HepG2 (cell line): ENCODE results near the gene CAMK1D. TPM values are rescaled to one million over a fixed set of nuclear protein-coding genes. Genes with fewer than 3 reads are reported as not detected.

Experiments
- ATAC-seq: fragments of 200-7000 bp; cut with Tn5 transposase; 3 replicates; pipeline ENCODE4 v1.9.1; 2020; ENCODE audit warnings: mild to moderate bottlenecking, moderate library complexity
- BruUV-seq: library from RNA; stranded (reverse); fragments of 400-500 nt; replicated peaks from 2 replicates; lab custom pipeline; 2021; lab: Mats Ljungman, UMichigan
- CTCF ChIA-PET: fragments of 300-600 bp; formaldehyde crosslinking; extraction: SDS; loops from one replicate; lab custom pipeline; 2021; ENCODE audit warnings: low total read pairs, inconsistent platforms, low intra/inter-chr PET ratio; lab: Yijun Ruan, JAX
- POLR2A ChIA-PET: fragments of 350-600 bp; sonication (Branson Sonifier 250); formaldehyde crosslinking; loops from one replicate; lab custom pipeline; 2020; ENCODE audit warnings: antibody characterized with exemption, inconsistent platforms; lab: Yijun Ruan, JAX
- DNase-seq: peaks from one replicate; pipeline ENCODE4 v3.0.0-alpha.2; 2015; ENCODE audit warnings: low spot score
- FAIRE-seq: peaks from 3 replicates; lab custom pipeline; 2011; peaks lifted over from hg19 to GRCh38; lab: Jason Lieb, UNC
- H2AFZ ChIP-seq: one replicate; pipeline ENCODE4 v1.6.1; 2011; ENCODE audit warnings: low read length, inconsistent platforms
- H3K27ac ChIP-seq: fragments of 300-600 bp; 3 replicates; pipeline ENCODE4 v1.8.0; 2011; ENCODE audit warnings: mixed run types, mild to moderate bottlenecking, mixed read lengths, low read length, inconsistent platforms; ENCODE audit not compliant: insufficient read depth; ENCODE audit errors: extremely low read length
- H3K27me3 ChIP-seq, 2 experiments: fragments of 200-600 bp in 1 of 2; 2 replicates in 1 of 2; 3 replicates in 1 of 2; pipeline versions ENCODE4 v1.6.0 to v1.8.0; 2011; ENCODE audit warnings: low read length in 2 of 2, mild to moderate bottlenecking in 2 of 2, moderate library complexity in 2 of 2, inconsistent platforms in 1 of 2; ENCODE audit not compliant: insufficient read depth in 2 of 2, control insufficient read depth in 1 of 2
- H3K36me3 ChIP-seq, 2 experiments: fragments of 200-600 bp in 1 of 2; replicated peaks in 1 of 2; 2 replicates in 1 of 2; 3 replicates in 1 of 2; pipeline versions ENCODE4 v1.5.1 to v1.8.0; 2011; ENCODE audit warnings: low read length in 2 of 2, inconsistent platforms in 1 of 2; ENCODE audit not compliant: insufficient read depth in 2 of 2, control insufficient read depth in 1 of 2
- H3K4me1 ChIP-seq: 2 replicates; pipeline ENCODE4 v1.5.1; 2012; ENCODE audit warnings: low read length, inconsistent platforms; ENCODE audit not compliant: insufficient read depth
- H3K4me2 ChIP-seq: 2 replicates; pipeline ENCODE4 v1.6.0; 2011; ENCODE audit warnings: low read depth, low read length, inconsistent platforms
- H3K4me3 ChIP-seq, 3 experiments: fragments of 200-600 bp in 1 of 3; sonication (generic), shearing (Covaris generic) in 1 of 3; replicated peaks in 1 of 3; 2 replicates each; pipeline ENCODE4 v1.5.1; 2011 to 2016; ENCODE audit warnings: low read length in 3 of 3, inconsistent platforms in 2 of 3, low read depth in 2 of 3, mild to moderate bottlenecking in 2 of 3, control low read depth in 1 of 3, mixed read lengths in 1 of 3; ENCODE audit not compliant: insufficient read depth in 1 of 3
- H3K79me2 ChIP-seq: one replicate; pipeline ENCODE4 v1.6.1; 2011; ENCODE audit warnings: low read length, inconsistent platforms; ENCODE audit not compliant: insufficient read depth
- H3K9ac ChIP-seq: 2 replicates; pipeline ENCODE4 v1.6.0; 2011; ENCODE audit warnings: mild to moderate bottlenecking, low read depth, low read length, inconsistent platforms; ENCODE audit not compliant: insufficient read depth
- H3K9me3 ChIP-seq: 2 replicates; pipeline ENCODE4 v1.5.1; 2012; ENCODE audit warnings: mild to moderate bottlenecking, low read length
- H4K20me1 ChIP-seq: 2 replicates; pipeline ENCODE4 v1.6.0; 2011; ENCODE audit warnings: inconsistent platforms, mild to moderate bottlenecking, low read length, moderate library complexity; ENCODE audit not compliant: insufficient read depth
- ASH2L ChIP-seq: fragments of 300-600, 200-600 bp; sonication (generic); IDR thresholded peaks from 2 replicates; pipeline ENCODE4 v1.7.0; 2017; ENCODE audit warnings: low read depth, mild to moderate bottlenecking, moderate library complexity, mixed read lengths, low read length; ENCODE audit not compliant: insufficient read length
- BRD4 ChIP-seq: sonication (generic); formaldehyde crosslinking; IDR thresholded peaks from 2 replicates; pipeline ENCODE4 v1.4.0; 2020; ENCODE audit warnings: missing genetic modification reagents
- KDM4B ChIP-seq: sonication (generic); formaldehyde crosslinking; IDR thresholded peaks from 2 replicates; pipeline ENCODE4 v1.4.0; 2020; ENCODE audit warnings: missing genetic modification reagents
- MTA1 ChIP-seq: sonication (generic); formaldehyde crosslinking; IDR thresholded peaks from 2 replicates; pipeline ENCODE4 v1.4.0; 2020; ENCODE audit warnings: missing genetic modification reagents, mild to moderate bottlenecking, borderline replicate concordance
- NCOA1 ChIP-seq: sonication (generic); formaldehyde crosslinking; IDR thresholded peaks from 2 replicates; pipeline ENCODE4 v1.9.0; 2021; ENCODE audit warnings: missing genetic modification reagents
- NFRKB ChIP-seq: fragments of 450-650 bp; IDR thresholded peaks from 2 replicates; pipeline ENCODE4 v1.6.1; 2017
- POLR2AphosphoS2 ChIP-seq: IDR thresholded peaks from 2 replicates; pipeline ENCODE4 v1.6.1; 2011; ENCODE audit warnings: low read depth, low read length, improper control_type of control experiment
- RBFOX2 ChIP-seq: fragments of 200-400 bp; formaldehyde crosslinking; IDR thresholded peaks from 2 replicates; pipeline ENCODE4 v1.6.1; 2017; ENCODE audit warnings: low read depth, mild to moderate bottlenecking, low read length
- TCF7 ChIP-seq: sonication (generic); IDR thresholded peaks from 2 replicates; pipeline ENCODE4 v1.6.1; 2016; ENCODE audit warnings: antibody characterized with exemption, low read depth
- THAP8 ChIP-seq: sonication (generic); formaldehyde crosslinking; IDR thresholded peaks from 2 replicates; pipeline ENCODE4 v1.5.1; 2020; ENCODE audit warnings: missing genetic modification reagents, mild to moderate bottlenecking, borderline replicate concordance
- ZMAT5 ChIP-seq: sonication (generic); formaldehyde crosslinking; IDR thresholded peaks from 2 replicates; pipeline ENCODE4 v1.5.0; 2020; ENCODE audit warnings: mild to moderate bottlenecking, low read depth, missing genetic modification reagents, borderline replicate concordance
- ZMYM3 ChIP-seq: sonication (generic); formaldehyde crosslinking; IDR thresholded peaks from 2 replicates; pipeline ENCODE4 v1.5.1; 2020; ENCODE audit warnings: mild to moderate bottlenecking, missing genetic modification reagents
- ZXDC ChIP-seq: sonication (generic); formaldehyde crosslinking; IDR thresholded peaks from 2 replicates; pipeline ENCODE4 v1.5.0; 2020; ENCODE audit warnings: mild to moderate bottlenecking, missing genetic modification reagents
- WGBS: methylation state at CpG from one replicate; pipeline ENCODE4 v1.1.6; 2017; ENCODE audit warnings: low lambda C conversion rate; 5-methylcytosine and 5-hydroxymethylcytosine counted together
- in situ Hi-C: cut with HindIII; loops from 2 replicates; pipeline ENCODE4 v1.10.0; 2017; ENCODE audit warnings: low pct_unique_long_range_greater_than_20kb; ENCODE audit not compliant: extremely low pct_ligation_motif_present
- intact Hi-C: fragments of 100-400 bp; cut with micrococcal nuclease; formaldehyde crosslinking; loops from one replicate; pipeline ENCODE4 v1.10.0; 2022; ENCODE audit not compliant: unreplicated experiment
- polyA plus RNA-seq, 8 experiments: library from polyadenylated mRNA; depleted of rRNA in 3 of 8; stranded (reverse) in 7 of 8; unstranded in 1 of 8; fragments of >200 nt; fragmentation: Illumina TruSeq in 4 of 8; extraction: Trizol in 4 of 8; gene quantifications; 2 replicates each; pipeline versions ENCODE4 v1.2.1 to v1.2.3, GENCODE V29; 2011 to 2016; ENCODE audit warnings: low read depth in 4 of 8, missing spikeins in 1 of 8, mixed read lengths in 1 of 8; ENCODE audit not compliant: insufficient read depth in 1 of 8
- total RNA-seq, 5 experiments: library from RNA; depleted of rRNA; stranded (reverse); fragments of >200 nt; fragmentation: Illumina TruSeq; extraction: Trizol; gene quantifications; 2 replicates each; pipeline ENCODE4 v1.2.3, GENCODE V29; 2016; ENCODE audit warnings: low read depth in 1 of 5
- TF ChIP-seq, protein P1 (sequence below): sonication (generic); formaldehyde crosslinking; IDR thresholded peaks from 2 replicates; pipeline ENCODE4 v1.9.0; 2022; ENCODE audit warnings: missing genetic modification reagents, mild to moderate bottlenecking, borderline replicate concordance
- TF ChIP-seq, protein P2 (sequence below): sonication (generic); formaldehyde crosslinking; IDR thresholded peaks from 2 replicates; pipeline ENCODE4 v1.4.0; 2020; ENCODE audit warnings: missing genetic modification reagents
- TF ChIP-seq, protein P3 (sequence below): sonication (generic); formaldehyde crosslinking; IDR thresholded peaks from 2 replicates; pipeline ENCODE4 v1.4.0; 2020; ENCODE audit warnings: missing genetic modification reagents

The CAMK1D gene
- total and polyA plus RNA-seq, 2 of the 13 experiments (the other 11 are each of a cell fraction or from before 2014, with no cell fraction given), result under 0.01 TPM; not detected in 1

DNA sequence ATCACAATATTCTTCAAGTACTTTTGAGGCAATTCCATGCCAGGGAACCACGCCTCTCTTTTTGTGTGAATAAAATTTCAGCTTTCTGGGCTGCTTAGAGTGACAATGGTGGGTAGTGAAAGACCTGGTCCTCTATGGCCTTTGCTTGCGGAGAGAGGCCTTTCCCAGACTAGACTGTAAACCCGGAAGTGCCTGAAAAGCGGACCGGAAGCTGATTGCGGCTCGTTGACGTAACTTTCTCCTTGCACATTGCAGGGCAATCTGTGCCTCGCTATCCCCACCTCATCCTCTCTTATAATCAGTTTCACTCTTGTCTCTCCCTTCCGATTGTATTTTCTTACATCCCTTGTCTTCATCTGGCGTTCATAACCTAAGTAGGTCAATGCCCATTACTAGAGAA, 310.4 kb downstream of the CAMK1D start:
- in situ Hi-C loops, result loop anchor here (10.0 kb wide), 1 partner anchor 395 kb away; no protein-coding TSS in a partner anchor

More for the DNA sequence above, 310.4 kb downstream of the CAMK1D start:
- Histone ChIP-seq H3K4me3 (no peak overlapping the region), H3K9me3 (no peaks in the 10 kb centered on the region), H3K9ac (no peak overlapping the region), H3K36me3 (no peaks in the 10 kb centered on the region), H3K27me3 (no peaks in the 10 kb centered on the region), H3K4me1 (no peaks in the 10 kb centered on the region), H3K79me2 (no peaks in the 10 kb centered on the region), H2AFZ (no peak overlapping the region), H4K20me1 (no peaks in the 10 kb centered on the region), H3K4me2 (no peak overlapping the region), H3K27ac (no peak overlapping the region)
- CTCF ChIA-PET, result no interaction called here
- FAIRE-seq (no peak), DNase-seq (no peak), ATAC-seq (no peak)
- intact Hi-C loops, result no loop called here
- TF ChIP-seq NCOA1 (CRISPR knock-in tag) (no peak), ZXDC (no peak), MTA1 (no peak), POLR2AphosphoS2 (no peak), RBFOX2 (no peak), NFRKB (no peak), ZMYM3 (CRISPR knock-in tag) (no peak), ZMAT5 (CRISPR knock-in tag) (no peak), THAP8 (CRISPR knock-in tag) (no peak), BRD4 (CRISPR knock-in tag) (no peak), TCF7 (no peak), ASH2L (no peak), KDM4B (no peak)
- TF ChIP-seq, protein P1, sequence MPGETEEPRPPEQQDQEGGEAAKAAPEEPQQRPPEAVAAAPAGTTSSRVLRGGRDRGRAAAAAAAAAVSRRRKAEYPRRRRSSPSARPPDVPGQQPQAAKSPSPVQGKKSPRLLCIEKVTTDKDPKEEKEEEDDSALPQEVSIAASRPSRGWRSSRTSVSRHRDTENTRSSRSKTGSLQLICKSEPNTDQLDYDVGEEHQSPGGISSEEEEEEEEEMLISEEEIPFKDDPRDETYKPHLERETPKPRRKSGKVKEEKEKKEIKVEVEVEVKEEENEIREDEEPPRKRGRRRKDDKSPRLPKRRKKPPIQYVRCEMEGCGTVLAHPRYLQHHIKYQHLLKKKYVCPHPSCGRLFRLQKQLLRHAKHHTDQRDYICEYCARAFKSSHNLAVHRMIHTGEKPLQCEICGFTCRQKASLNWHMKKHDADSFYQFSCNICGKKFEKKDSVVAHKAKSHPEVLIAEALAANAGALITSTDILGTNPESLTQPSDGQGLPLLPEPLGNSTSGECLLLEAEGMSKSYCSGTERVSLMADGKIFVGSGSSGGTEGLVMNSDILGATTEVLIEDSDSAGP, result no peak
- TF ChIP-seq, protein P2, sequence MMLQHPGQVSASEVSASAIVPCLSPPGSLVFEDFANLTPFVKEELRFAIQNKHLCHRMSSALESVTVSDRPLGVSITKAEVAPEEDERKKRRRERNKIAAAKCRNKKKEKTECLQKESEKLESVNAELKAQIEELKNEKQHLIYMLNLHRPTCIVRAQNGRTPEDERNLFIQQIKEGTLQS, result no peak
- TF ChIP-seq, protein P3, sequence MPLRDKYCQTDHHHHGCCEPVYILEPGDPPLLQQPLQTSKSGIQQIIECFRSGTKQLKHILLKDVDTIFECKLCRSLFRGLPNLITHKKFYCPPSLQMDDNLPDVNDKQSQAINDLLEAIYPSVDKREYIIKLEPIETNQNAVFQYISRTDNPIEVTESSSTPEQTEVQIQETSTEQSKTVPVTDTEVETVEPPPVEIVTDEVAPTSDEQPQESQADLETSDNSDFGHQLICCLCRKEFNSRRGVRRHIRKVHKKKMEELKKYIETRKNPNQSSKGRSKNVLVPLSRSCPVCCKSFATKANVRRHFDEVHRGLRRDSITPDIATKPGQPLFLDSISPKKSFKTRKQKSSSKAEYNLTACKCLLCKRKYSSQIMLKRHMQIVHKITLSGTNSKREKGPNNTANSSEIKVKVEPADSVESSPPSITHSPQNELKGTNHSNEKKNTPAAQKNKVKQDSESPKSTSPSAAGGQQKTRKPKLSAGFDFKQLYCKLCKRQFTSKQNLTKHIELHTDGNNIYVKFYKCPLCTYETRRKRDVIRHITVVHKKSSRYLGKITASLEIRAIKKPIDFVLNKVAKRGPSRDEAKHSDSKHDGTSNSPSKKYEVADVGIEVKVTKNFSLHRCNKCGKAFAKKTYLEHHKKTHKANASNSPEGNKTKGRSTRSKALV (CRISPR knock-in tag), result no peak
- POLR2A ChIA-PET, result no interaction called here
- no TSS peak for BruUV-seq
- WGBS, result 65% methylated on average over 11 of the region's 11 CpGs
